AG04449 (cell line): ENCODE data around the gene OGN.

Experiments used
- CTCF ChIA-PET: fragments of 350-600 bp; formaldehyde crosslinking; extraction: SDS; loops from one replicate; lab custom pipeline; 2021; ENCODE audit warnings: antibody characterized with exemption; lab: Yijun Ruan, JAX
- POLR2A ChIA-PET: fragments of 400-600, 350-600 bp; formaldehyde crosslinking; extraction: SDS; loops from one replicate; lab custom pipeline; 2020; ENCODE audit warnings: antibody characterized with exemption, inconsistent platforms; lab: Yijun Ruan, JAX
- DNase-seq: peaks from one replicate; pipeline ENCODE4 v3.0.0-alpha.2; 2010; ENCODE audit warnings: low read depth, low spot score
- H3K4me3 ChIP-seq: 2 replicates; pipeline ENCODE4 v1.5.1; 2011; ENCODE audit warnings: low read depth, mild to moderate bottlenecking, control low read depth, low read length
- TF ChIP-seq, protein P1 (sequence below): IDR thresholded peaks from one replicate; pipeline ENCODE4 v1.5.1; 2011; ENCODE audit warnings: mild to moderate bottlenecking, moderate library complexity, low read length, control low read depth, inconsistent platforms; ENCODE audit not compliant: insufficient read depth; ENCODE audit errors: missing control alignments

The OGN gene

GRCh38 chr9:92404042-92404836, at the start of gene OGN:
OGN (minus strand) TSS chr9:92404578; CDS start chr9:92403407, 1,171 bp downstream.
- ChIA-PET POLR2A (no interaction called here), CTCF (interaction anchor here (1.1 to 1.6 kb wide), 2 partner anchors 11 to 15 kb away, joined by 3 to 4 read pairs; no protein-coding TSS in a partner anchor)
- DNase-seq, result peak; percentile 21
- TF ChIP-seq, protein P1, sequence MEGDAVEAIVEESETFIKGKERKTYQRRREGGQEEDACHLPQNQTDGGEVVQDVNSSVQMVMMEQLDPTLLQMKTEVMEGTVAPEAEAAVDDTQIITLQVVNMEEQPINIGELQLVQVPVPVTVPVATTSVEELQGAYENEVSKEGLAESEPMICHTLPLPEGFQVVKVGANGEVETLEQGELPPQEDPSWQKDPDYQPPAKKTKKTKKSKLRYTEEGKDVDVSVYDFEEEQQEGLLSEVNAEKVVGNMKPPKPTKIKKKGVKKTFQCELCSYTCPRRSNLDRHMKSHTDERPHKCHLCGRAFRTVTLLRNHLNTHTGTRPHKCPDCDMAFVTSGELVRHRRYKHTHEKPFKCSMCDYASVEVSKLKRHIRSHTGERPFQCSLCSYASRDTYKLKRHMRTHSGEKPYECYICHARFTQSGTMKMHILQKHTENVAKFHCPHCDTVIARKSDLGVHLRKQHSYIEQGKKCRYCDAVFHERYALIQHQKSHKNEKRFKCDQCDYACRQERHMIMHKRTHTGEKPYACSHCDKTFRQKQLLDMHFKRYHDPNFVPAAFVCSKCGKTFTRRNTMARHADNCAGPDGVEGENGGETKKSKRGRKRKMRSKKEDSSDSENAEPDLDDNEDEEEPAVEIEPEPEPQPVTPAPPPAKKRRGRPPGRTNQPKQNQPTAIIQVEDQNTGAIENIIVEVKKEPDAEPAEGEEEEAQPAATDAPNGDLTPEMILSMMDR, result no peak
- no peak within 1 kb of the TSS for H3K4me3 ChIP-seq

DNA sequence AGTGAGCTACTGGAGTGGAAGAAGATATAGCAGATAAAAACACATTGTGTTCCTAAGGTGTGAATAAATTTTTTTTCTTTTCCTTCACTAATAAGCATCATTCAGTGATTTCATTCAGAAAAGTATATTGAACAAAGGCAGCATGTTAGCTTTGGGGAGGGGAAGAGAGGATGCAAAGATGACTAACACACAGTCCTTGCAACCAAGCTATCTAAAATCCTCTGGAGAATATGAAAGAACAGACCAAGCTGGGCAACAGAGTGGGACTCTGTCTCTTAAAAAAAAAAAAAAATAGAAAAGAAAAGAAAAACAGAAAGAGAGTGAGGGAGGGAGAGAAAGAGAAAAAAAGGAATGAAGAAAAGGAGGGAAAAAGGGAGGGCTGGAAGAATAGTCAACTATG, 42.2 kb upstream of the OGN start:
- no peak overlapping the region for H3K4me3 ChIP-seq
- POLR2A ChIA-PET, result no interaction called here
- CTCF ChIA-PET, result interaction anchor here (1.0 to 1.6 kb wide), 6 partner anchors 10 to 308 kb away, joined by 3 to 6 read pairs (median 4); no protein-coding TSS in a partner anchor
- DNase-seq, result no peak
- TF ChIP-seq, protein P1, result no peak

DNA sequence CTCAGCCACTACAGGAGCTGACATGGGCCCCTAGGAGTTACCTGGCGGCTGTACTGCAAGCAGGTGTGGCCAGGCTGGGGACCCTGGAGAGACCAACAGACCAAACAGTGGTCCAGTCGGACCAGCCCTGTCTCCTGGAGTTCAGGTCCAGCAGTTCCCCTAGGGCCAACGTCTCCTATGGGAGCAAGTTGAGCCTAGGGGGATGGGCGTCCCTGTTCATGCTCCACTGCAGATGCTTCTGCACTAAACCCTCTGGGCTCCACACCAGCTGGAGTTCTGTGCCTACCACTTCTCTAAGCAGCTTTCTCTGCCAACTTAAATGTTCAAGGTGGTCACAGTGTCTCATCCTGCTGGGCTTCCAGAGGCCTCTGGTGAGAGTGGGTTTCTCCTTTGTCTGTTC, 40.5 kb upstream of the OGN start:
- ChIA-PET POLR2A (no interaction called here), CTCF (interaction anchor here (0.6 to 1.5 kb wide), 5 partner anchors 11 to 189 kb away, joined by 3 to 4 read pairs (median 3); no protein-coding TSS in a partner anchor)
- DNase-seq, result no peak
- no peak overlapping the region for H3K4me3 ChIP-seq
- TF ChIP-seq, protein P1, result no peak

GRCh38 chr9:92440751-92441046, 36.3 kb upstream of the OGN start:
- POLR2A ChIA-PET, result no interaction called here

GRCh38 chr9:92439921-92440750, 35.8 kb upstream of the OGN start:
- DNase-seq, result peak; percentile 26
- CTCF ChIA-PET, result interaction anchor here (1.0 to 8.2 kb wide), 15 partner anchors 13 to 301 kb away, joined by 3 to 120 read pairs (median 5); partner anchors contain the start of genes CENPP and NOL8
- POLR2A ChIA-PET, result no interaction called here
- no peak overlapping the region for H3K4me3 ChIP-seq
- TF ChIP-seq, protein P1, result no peak

More at GRCh38 chr9:92440751-92441046, 36.3 kb upstream of the OGN start:
- no peak for DNase-seq
- TF ChIP-seq, protein P1, result no peak
- CTCF ChIA-PET, result interaction anchor here (0.8 to 8.2 kb wide), 10 partner anchors 15 to 301 kb away, joined by 3 to 120 read pairs (median 8); partner anchors contain the start of genes CENPP and NOL8
- H3K4me3 ChIP-seq, result no peak overlapping the region
